Fibroblast of lung (primary cell): ENCODE measurements around the gene BLOC1S6.

Source experiments
- EZH2 ChIP-seq: IDR thresholded peaks from 2 replicates; pipeline ENCODE4 v1.5.1; 2012; ENCODE audit warnings: low read length, control low read depth, mild to moderate bottlenecking; ENCODE audit errors: missing control alignments
- TF ChIP-seq, protein P1 (sequence below), 2 donors: IDR thresholded peaks in 1 of 2; conservative IDR thresholded peaks in 1 of 2; 1 replicate in 1 of 2; 2 replicates in 1 of 2; pipeline ENCODE4 v1.5.1; 2011 to 2012; ENCODE audit warnings: low read length in 2 of 2, control low read depth in 1 of 2, inconsistent platforms in 1 of 2, low read depth in 1 of 2, mild to moderate bottlenecking in 1 of 2

DNA sequence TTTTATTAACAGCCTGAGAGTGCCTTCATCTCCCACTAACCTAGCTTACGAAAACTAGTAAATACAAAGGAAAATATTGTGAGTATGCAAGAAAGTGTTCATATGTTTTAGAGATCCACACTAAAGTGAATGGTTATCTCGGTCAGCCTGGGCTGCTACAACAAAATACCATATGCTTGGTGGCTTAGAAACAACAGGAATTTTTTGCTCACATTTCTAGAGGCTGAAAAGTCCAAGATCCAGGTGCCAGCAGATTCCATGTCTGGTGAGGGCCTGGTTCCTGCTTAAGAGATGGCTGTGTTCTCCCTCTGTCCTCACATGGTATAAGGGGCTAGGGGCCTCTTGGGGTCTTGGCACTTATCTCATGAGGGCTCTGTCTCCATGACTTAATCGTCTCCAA, 44.1 kb upstream of the BLOC1S6 start:
- TF ChIP-seq, protein P1, sequence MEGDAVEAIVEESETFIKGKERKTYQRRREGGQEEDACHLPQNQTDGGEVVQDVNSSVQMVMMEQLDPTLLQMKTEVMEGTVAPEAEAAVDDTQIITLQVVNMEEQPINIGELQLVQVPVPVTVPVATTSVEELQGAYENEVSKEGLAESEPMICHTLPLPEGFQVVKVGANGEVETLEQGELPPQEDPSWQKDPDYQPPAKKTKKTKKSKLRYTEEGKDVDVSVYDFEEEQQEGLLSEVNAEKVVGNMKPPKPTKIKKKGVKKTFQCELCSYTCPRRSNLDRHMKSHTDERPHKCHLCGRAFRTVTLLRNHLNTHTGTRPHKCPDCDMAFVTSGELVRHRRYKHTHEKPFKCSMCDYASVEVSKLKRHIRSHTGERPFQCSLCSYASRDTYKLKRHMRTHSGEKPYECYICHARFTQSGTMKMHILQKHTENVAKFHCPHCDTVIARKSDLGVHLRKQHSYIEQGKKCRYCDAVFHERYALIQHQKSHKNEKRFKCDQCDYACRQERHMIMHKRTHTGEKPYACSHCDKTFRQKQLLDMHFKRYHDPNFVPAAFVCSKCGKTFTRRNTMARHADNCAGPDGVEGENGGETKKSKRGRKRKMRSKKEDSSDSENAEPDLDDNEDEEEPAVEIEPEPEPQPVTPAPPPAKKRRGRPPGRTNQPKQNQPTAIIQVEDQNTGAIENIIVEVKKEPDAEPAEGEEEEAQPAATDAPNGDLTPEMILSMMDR (conservative IDR thresholded peaks at IDR 0.05 in 1 of 2, IDR thresholded peaks at IDR 0.05 in 1 of 2; ENCODE audit: low read depth in 1 of 2, low read length in 2 of 2) = no peak
- TF ChIP-seq EZH2 = no peak
